ENCODE results near the gene BNC1. TPM values are rescaled to one million over a fixed set of nuclear protein-coding genes. Genes with fewer than 3 reads are reported as not detected.

Gene BNC1
- total RNA-seq, 1 experiment from 2014 or later = not detected

DNA sequence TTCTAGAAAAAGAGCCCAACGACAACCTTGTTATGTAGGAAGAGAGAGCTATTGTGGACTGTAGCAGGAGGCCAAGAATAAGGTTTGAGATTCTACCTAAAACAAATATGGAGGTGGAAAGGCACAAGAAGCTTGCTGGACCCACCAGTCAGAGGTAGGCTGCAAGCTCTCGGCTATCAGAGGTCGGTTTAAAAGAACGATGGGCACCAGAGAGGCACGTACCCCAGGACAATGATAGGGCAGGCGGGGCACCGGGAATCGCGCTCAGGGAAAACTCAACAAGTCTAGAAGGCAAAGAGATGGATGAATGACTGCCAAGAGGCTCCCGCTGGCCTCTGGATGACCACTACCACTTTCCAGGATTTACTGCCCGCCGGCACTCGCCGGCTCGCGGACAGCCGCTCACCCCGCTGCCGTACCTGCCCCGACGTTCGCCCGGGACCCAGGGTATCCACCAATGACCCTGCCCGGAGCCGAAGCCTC lies 77.9 kb downstream of the BNC1 start:
- no peaks in the 10 kb centered on the region for H3K9me3 ChIP-seq
- H3K36me3 ChIP-seq (ENCODE audit: control insufficient read depth, insufficient read depth, low read length) = no peaks in the 10 kb centered on the region
- peak overlapping the region; percentile 87 for H3K27ac Mint-ChIP-seq (ENCODE audit: unreplicated experiment)
- intact Hi-C loops (cut with micrococcal nuclease; ENCODE audit: unreplicated experiment) = no loop called here
- peak overlapping the region; percentile 70 for H3K4me3 ChIP-seq (ENCODE audit: low read depth, low read length)
- no peak for DNase-seq
- no peaks in the 10 kb centered on the region for H3K36me3 Mint-ChIP-seq (ENCODE audit: insufficient read depth, unreplicated experiment)
- no peaks in the 10 kb centered on the region; the same call in 1 of the 2 replicates for H3K27me3 ChIP-seq (replicated peaks; ENCODE audit: control insufficient read depth, insufficient read depth, low read length)
- BruUV-seq (replicated peaks) = no TSS peak
- H3K4me1 ChIP-seq = 0 out of 2 replicates have a peak, but pooled peaks cover 6% of the 10 kb centered on the region
- CTCF ChIA-PET = no interaction called here
- peaks cover 5% of the 10 kb centered on the region for H3K4me1 Mint-ChIP-seq (ENCODE audit: low read depth, unreplicated experiment)
- H3K4me3 Mint-ChIP-seq (ENCODE audit: unreplicated experiment) = peak overlapping the region; percentile 92
- TF ChIP-seq, protein P1, sequence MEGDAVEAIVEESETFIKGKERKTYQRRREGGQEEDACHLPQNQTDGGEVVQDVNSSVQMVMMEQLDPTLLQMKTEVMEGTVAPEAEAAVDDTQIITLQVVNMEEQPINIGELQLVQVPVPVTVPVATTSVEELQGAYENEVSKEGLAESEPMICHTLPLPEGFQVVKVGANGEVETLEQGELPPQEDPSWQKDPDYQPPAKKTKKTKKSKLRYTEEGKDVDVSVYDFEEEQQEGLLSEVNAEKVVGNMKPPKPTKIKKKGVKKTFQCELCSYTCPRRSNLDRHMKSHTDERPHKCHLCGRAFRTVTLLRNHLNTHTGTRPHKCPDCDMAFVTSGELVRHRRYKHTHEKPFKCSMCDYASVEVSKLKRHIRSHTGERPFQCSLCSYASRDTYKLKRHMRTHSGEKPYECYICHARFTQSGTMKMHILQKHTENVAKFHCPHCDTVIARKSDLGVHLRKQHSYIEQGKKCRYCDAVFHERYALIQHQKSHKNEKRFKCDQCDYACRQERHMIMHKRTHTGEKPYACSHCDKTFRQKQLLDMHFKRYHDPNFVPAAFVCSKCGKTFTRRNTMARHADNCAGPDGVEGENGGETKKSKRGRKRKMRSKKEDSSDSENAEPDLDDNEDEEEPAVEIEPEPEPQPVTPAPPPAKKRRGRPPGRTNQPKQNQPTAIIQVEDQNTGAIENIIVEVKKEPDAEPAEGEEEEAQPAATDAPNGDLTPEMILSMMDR (IDR thresholded peaks at IDR 0.05; ENCODE audit: insufficient read depth in 1 of 2, low read depth in 1 of 2, low read length in 1 of 2, severe bottlenecking in 1 of 2, unreplicated experiment in 1 of 2) = no peak
- H3K27me3 Mint-ChIP-seq (ENCODE audit: insufficient read depth, unreplicated experiment) = peaks cover 3% of the 10 kb centered on the region
- H3K9me3 Mint-ChIP-seq (ENCODE audit: unreplicated experiment) = no peaks in the 10 kb centered on the region
- POLR2A ChIA-PET = interaction anchor here (1.3 kb wide), 1 partner anchor 139 kb away, joined by 3 read pairs; the partner anchor contains the start of gene BTBD1

Other genes starting within 250 kb of the BNC1 start
- 34.1 and 36.1 TPM in 2 replicates for gene BTBD1, start 217.4 kb downstream of the BNC1 start, total RNA-seq (2022)
- not detected in 2 replicates for gene TM6SF1, start 177.0 kb downstream of the BNC1 start, total RNA-seq (2022)
- gene HDGFL3, start 76.8 kb downstream of the BNC1 start, total RNA-seq (2022) = 22.9 TPM in 2 replicates
- gene SH3GL3, start 162.7 kb upstream of the BNC1 start, total RNA-seq (2022) = not detected in 2 replicates